Endothelial cell of umbilical vein (primary cell): ENCODE results near the gene RAD51B.

Source experiments
- EZH2 ChIP-seq: IDR thresholded peaks from 2 replicates; pipeline ENCODE4 v1.6.1; 2012; ENCODE audit warnings: borderline replicate concordance, low read depth, mild to moderate bottlenecking, moderate library complexity, low read length, inconsistent platforms; ENCODE audit not compliant: severe bottlenecking
- POLR2A ChIP-seq: IDR thresholded peaks from 2 replicates; pipeline ENCODE4 v1.6.1; 2012; ENCODE audit warnings: low read depth, mild to moderate bottlenecking, control low read depth, low read length
- POLR2AphosphoS5 ChIP-seq: IDR thresholded peaks from 2 replicates; pipeline ENCODE4 v1.6.1; 2012; ENCODE audit warnings: low read depth, mild to moderate bottlenecking, control low read depth, low read length, moderate library complexity; ENCODE audit not compliant: insufficient read depth
- TF ChIP-seq, protein P1 (sequence below), 2 donors: IDR thresholded peaks; 1 replicate in 1 of 2; 2 replicates in 1 of 2; pipeline ENCODE4 v1.5.1; 2011; ENCODE audit warnings: low read length in 2 of 2, mild to moderate bottlenecking in 2 of 2, moderate library complexity in 2 of 2, control low read depth in 1 of 2, inconsistent platforms in 1 of 2, low read depth in 1 of 2; ENCODE audit not compliant: insufficient read depth in 1 of 2; ENCODE audit errors: extremely low read depth in 1 of 2

DNA sequence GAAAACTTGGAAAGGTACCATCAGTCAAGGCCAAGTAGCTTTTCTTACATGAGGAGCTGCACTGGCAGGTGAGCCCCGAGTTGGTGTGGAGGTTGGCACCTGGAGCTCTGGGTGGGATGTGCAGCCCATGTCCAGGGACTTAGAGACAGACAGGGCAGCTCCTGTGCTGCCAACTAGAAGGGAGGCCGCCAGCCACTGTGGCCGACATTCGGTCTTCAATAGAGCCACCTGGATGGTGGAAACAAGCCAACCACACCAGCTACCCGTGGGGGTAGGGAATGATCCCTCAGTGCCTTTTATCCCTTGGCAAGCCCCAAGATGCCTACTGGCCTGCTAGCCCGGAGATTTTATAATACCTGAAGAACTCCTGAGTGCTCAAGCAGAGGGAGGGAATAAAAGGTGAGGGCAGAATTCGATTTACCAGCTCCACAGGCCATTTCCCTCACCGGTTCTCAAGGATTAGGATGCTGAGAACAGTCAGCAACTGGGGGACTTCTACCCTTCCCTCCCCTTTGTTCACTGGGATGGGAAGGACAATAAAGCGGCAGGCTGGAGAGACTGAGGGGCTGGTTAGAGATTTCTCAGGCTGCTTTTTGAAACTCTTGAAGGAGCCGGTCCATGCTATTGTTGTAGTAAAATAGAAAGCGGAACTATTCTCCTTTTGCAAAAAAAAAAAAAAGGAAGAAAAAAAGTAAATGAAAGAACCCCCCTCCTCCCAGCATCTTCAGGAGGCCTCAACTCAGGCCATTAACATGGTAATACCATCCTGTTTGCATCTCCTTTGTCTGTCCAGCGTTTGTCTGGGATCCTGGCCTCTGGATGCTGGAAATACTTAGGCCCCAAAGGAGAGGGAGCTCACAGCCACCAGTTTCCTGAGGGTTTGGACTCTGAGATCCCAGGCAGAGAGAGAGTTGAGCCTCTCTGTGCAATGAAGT is 651.7 kb downstream of the RAD51B start:
- TF ChIP-seq, protein P1, sequence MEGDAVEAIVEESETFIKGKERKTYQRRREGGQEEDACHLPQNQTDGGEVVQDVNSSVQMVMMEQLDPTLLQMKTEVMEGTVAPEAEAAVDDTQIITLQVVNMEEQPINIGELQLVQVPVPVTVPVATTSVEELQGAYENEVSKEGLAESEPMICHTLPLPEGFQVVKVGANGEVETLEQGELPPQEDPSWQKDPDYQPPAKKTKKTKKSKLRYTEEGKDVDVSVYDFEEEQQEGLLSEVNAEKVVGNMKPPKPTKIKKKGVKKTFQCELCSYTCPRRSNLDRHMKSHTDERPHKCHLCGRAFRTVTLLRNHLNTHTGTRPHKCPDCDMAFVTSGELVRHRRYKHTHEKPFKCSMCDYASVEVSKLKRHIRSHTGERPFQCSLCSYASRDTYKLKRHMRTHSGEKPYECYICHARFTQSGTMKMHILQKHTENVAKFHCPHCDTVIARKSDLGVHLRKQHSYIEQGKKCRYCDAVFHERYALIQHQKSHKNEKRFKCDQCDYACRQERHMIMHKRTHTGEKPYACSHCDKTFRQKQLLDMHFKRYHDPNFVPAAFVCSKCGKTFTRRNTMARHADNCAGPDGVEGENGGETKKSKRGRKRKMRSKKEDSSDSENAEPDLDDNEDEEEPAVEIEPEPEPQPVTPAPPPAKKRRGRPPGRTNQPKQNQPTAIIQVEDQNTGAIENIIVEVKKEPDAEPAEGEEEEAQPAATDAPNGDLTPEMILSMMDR (IDR thresholded peaks at IDR 0.05; ENCODE audit: extremely low read depth in 1 of 2, insufficient read depth in 1 of 2, low read depth in 1 of 2, low read length in 2 of 2): no peak
- TF ChIP-seq POLR2A: no peak
- no peak for TF ChIP-seq POLR2AphosphoS5
- no peak for TF ChIP-seq EZH2
